OCI-LY1 (cell line): ENCODE results near the gene ANKS1A.

ENCODE experiments used
- H2AFZ ChIP-seq: fragments of 200-600 bp; sonication (generic), shearing (Covaris generic); 2 replicates; pipeline ENCODE4 v1.6.0; 2014; ENCODE audit warnings: antibody characterized with exemption, mild to moderate bottlenecking, low read length
- H3F3A ChIP-seq: fragments of 200-600 bp; sonication (generic), shearing (Covaris generic); 2 replicates; pipeline ENCODE4 v1.6.0; 2014; ENCODE audit warnings: mild to moderate bottlenecking, antibody characterized with exemption, low read length, moderate library complexity; ENCODE audit not compliant: insufficient read depth
- H3K27ac ChIP-seq: fragments of 200-600 bp; sonication (generic); 2 replicates; pipeline ENCODE4 v1.5.1; 2014; ENCODE audit warnings: low read length, mixed run types, mild to moderate bottlenecking, low read depth; ENCODE audit not compliant: poor library complexity, severe bottlenecking
- H3K27me3 ChIP-seq: fragments of 200-600 bp; sonication (generic); 2 replicates; pipeline ENCODE4 v1.6.0; 2014; ENCODE audit warnings: antibody characterized with exemption, mild to moderate bottlenecking, low read length, moderate library complexity; ENCODE audit not compliant: insufficient read depth
- H3K36me3 ChIP-seq: fragments of 200-600 bp; sonication (generic); 2 replicates; pipeline ENCODE4 v1.6.1; 2014; ENCODE audit warnings: mild to moderate bottlenecking, antibody characterized with exemption, low read length, moderate library complexity, mixed read lengths; ENCODE audit not compliant: insufficient read depth
- H3K4me1 ChIP-seq: fragments of 200-600 bp; sonication (generic); 2 replicates; pipeline ENCODE4 v1.5.1; 2014; ENCODE audit warnings: mild to moderate bottlenecking, low read length, moderate library complexity; ENCODE audit not compliant: insufficient read depth, severe bottlenecking
- H3K4me2 ChIP-seq: fragments of 200-600 bp; sonication (generic), shearing (Covaris generic); 2 replicates; pipeline ENCODE4 v1.6.1; 2014; ENCODE audit warnings: low read length
- H3K4me3 ChIP-seq: fragments of 200-600 bp; sonication (generic); 2 replicates; pipeline ENCODE4 v1.5.1; 2014; ENCODE audit warnings: low read length, low read depth, mild to moderate bottlenecking, mixed read lengths; ENCODE audit not compliant: poor library complexity, severe bottlenecking
- H3K79me2 ChIP-seq: fragments of 200-600 bp; shearing (Covaris generic); 2 replicates; pipeline ENCODE4 v1.6.1; 2016; ENCODE audit warnings: mixed run types, low read length, mixed read lengths; ENCODE audit not compliant: insufficient read depth
- H3K9ac ChIP-seq: fragments of 200-600 bp; sonication (generic), shearing (Covaris generic); 2 replicates; pipeline ENCODE4 v1.6.1; 2014; ENCODE audit warnings: mild to moderate bottlenecking, low read length, mixed read lengths
- H3K9me2 ChIP-seq: fragments of 200-600 bp; sonication (generic), shearing (Covaris generic); 2 replicates; pipeline ENCODE4 v1.6.1; 2014; ENCODE audit warnings: low read depth, mild to moderate bottlenecking, low read length, mixed read lengths
- H3K9me3 ChIP-seq: fragments of 200-600 bp; shearing (Covaris generic); 2 replicates; pipeline ENCODE4 v1.6.1; 2014; ENCODE audit warnings: low read length, mixed read lengths
- H4K20me1 ChIP-seq: fragments of 200-600 bp; sonication (generic), shearing (Covaris generic); 2 replicates; pipeline ENCODE4 v1.6.0; 2016; ENCODE audit warnings: mild to moderate bottlenecking, low read length; ENCODE audit not compliant: insufficient read depth
- EZH2 ChIP-seq: fragments of 200-600 bp; sonication (generic), shearing (Covaris generic); IDR thresholded peaks from 2 replicates; pipeline ENCODE4 v1.8.0; 2017; ENCODE audit warnings: borderline replicate concordance, mixed run types, mild to moderate bottlenecking, antibody characterized with exemption, low read length, moderate library complexity, mixed read lengths
- TF ChIP-seq, protein P1 (sequence below): fragments of 200-600 bp; sonication (generic), shearing (Covaris generic); IDR thresholded peaks from 2 replicates; pipeline ENCODE4 v1.5.1; 2017; ENCODE audit warnings: mild to moderate bottlenecking, antibody characterized with exemption, low read length, moderate library complexity, mixed read lengths

Gene ANKS1A

DNA sequence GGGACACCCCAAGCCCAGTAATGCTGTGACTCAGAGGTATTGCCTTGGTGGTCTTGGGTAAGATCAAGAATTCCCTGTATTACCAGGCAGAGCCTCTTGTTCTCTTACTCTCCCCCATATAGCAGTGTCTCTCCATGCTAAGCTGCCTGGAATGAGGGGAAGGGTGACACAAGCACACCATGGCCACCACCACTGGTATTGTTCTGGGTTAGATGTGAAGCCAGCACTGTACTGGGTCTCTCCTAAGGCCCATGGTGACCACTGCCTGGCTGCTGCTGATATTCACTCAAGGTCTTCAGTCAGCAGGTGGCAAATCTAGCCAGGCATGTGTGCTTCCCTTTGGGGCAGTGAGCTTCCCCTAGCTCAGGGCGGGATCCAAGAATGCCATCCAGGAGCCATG is 37.7 kb upstream of the ANKS1A start:
- H3F3A ChIP-seq = no peaks in the 10 kb centered on the region
- no peaks in the 10 kb centered on the region for H3K79me2 ChIP-seq
- H3K4me1 ChIP-seq = no peaks in the 10 kb centered on the region
- H3K36me3 ChIP-seq = peaks cover 33% of the 10 kb centered on the region
- no peak overlapping the region for H3K4me2 ChIP-seq
- no peaks in the 10 kb centered on the region for H3K27me3 ChIP-seq
- no peak overlapping the region for H3K9ac ChIP-seq
- no peak overlapping the region for H3K4me3 ChIP-seq
- TF ChIP-seq, protein P1, sequence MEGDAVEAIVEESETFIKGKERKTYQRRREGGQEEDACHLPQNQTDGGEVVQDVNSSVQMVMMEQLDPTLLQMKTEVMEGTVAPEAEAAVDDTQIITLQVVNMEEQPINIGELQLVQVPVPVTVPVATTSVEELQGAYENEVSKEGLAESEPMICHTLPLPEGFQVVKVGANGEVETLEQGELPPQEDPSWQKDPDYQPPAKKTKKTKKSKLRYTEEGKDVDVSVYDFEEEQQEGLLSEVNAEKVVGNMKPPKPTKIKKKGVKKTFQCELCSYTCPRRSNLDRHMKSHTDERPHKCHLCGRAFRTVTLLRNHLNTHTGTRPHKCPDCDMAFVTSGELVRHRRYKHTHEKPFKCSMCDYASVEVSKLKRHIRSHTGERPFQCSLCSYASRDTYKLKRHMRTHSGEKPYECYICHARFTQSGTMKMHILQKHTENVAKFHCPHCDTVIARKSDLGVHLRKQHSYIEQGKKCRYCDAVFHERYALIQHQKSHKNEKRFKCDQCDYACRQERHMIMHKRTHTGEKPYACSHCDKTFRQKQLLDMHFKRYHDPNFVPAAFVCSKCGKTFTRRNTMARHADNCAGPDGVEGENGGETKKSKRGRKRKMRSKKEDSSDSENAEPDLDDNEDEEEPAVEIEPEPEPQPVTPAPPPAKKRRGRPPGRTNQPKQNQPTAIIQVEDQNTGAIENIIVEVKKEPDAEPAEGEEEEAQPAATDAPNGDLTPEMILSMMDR = no peak
- TF ChIP-seq EZH2 = no peak
- no peak overlapping the region for H3K27ac ChIP-seq
- no peaks in the 10 kb centered on the region for H4K20me1 ChIP-seq
- no peaks in the 10 kb centered on the region for H3K9me3 ChIP-seq
- H3K9me2 ChIP-seq = no peaks in the 10 kb centered on the region
- no peak overlapping the region for H2AFZ ChIP-seq

- Histone ChIP-seq H2AFZ (no peak overlapping the region), H3K9me3 (no peaks in the 10 kb centered on the region), H3K27me3 (no peaks in the 10 kb centered on the region), H3K4me2 (no peak overlapping the region), H3K79me2 (no peaks in the 10 kb centered on the region), H4K20me1 (no peaks in the 10 kb centered on the region), H3K9ac (no peak overlapping the region), H3K27ac (no peak overlapping the region), H3K9me2 (no peaks in the 10 kb centered on the region), H3K36me3 (peaks cover 40% of the 10 kb centered on the region), H3K4me1 (no peaks in the 10 kb centered on the region), H3K4me3 (no peak overlapping the region), H3F3A (no peaks in the 10 kb centered on the region)
- TF ChIP-seq EZH2 = no peak
- TF ChIP-seq, protein P1 = no peak
Observed at GRCh38 chr6:34852406-34853085, 36.5 kb upstream of the ANKS1A start.

DNA sequence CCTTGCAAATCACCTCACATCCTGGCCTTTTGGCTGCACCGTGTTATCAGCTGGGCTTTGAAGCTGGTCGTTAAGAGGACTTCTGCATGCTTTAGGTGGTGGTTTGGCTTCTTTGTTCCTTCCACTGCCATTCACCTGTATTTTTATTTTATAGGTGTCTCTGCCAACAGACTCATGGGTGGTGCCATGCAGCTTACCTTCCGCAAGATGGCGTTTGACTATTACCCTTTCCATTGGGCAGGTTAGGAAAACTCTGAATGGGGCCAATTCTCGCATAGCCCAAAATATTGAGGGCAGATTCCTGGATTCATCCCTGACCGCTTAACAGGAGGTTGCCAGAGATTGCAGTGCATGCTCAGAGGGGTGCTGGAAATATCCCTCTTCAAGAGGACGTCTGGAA is 33.6 kb upstream of the ANKS1A start:
- Histone ChIP-seq H3K36me3 (peaks cover 64% of the 10 kb centered on the region), H3K4me1 (no peaks in the 10 kb centered on the region), H4K20me1 (no peaks in the 10 kb centered on the region), H3K4me3 (no peak overlapping the region), H3K27me3 (no peaks in the 10 kb centered on the region), H3K4me2 (no peak overlapping the region), H3K79me2 (no peaks in the 10 kb centered on the region), H3K9ac (no peak overlapping the region), H3F3A (no peaks in the 10 kb centered on the region), H3K27ac (no peak overlapping the region), H3K9me3 (no peaks in the 10 kb centered on the region), H2AFZ (no peak overlapping the region), H3K9me2 (no peaks in the 10 kb centered on the region)
- TF ChIP-seq, protein P1 = peak; percentile 25; the same call in 1 of the 2 replicates
- no peak for TF ChIP-seq EZH2
